ENCODE data around the gene PITX2.

Gene PITX2

DNA sequence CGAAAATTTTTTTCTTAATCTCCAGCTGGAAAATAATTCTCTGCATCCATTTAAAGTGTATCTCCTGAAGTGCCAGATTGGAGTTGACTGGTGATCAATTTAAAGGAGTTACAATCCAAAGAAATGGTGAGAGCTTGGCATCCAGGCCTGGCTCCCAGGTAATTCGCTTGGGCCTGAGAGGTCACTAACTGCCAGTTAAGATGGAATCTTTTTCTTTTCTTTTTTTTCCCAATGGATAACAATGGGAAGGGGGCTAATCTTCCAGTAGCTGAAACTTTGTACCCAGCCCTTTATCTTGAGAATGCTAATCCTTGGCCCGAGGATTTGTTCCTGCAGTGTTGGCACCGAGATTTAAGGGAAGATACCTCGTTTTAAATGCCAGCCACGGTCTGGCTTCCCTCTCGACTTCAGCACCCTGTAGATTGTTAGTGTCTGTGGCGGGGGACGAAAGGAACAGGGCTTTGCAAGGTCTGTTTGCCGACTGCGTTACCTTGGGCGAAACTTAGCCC, 13.3 kb upstream of the PITX2 start:
- DNase-seq, result no peak

DNA sequence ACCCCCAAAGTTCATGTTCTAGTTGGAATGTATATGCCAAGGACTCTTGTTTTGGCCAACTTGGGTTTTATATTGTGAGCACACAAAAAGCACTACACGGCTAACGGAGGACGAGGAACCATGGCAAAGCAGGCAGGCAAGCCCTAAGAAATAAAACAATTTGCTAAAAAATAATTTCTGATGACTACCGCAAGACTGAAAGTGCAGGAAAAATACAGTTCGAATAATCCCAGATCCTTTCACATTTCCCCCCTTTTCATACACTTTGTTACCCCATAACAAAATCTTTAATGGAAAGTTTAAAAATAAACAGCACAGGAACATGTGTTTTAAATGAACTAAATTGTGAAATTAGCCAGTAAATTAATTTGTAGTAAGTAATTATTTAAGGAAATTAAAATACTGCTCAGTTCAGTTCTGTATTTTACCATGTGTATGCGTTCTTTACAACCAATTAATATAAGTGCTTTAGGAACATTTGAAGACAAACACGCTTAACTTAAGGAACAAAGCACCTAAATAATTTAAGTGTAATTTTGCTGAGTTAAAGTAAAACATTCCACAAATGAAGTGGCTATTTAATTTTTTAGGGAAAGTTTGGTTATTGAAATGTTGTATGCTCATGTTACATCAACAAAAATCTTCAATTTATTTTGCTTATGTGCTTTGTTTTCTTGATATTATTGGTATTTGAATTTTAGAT, 12.4 kb upstream of the PITX2 start:
- no peak for DNase-seq

DNA sequence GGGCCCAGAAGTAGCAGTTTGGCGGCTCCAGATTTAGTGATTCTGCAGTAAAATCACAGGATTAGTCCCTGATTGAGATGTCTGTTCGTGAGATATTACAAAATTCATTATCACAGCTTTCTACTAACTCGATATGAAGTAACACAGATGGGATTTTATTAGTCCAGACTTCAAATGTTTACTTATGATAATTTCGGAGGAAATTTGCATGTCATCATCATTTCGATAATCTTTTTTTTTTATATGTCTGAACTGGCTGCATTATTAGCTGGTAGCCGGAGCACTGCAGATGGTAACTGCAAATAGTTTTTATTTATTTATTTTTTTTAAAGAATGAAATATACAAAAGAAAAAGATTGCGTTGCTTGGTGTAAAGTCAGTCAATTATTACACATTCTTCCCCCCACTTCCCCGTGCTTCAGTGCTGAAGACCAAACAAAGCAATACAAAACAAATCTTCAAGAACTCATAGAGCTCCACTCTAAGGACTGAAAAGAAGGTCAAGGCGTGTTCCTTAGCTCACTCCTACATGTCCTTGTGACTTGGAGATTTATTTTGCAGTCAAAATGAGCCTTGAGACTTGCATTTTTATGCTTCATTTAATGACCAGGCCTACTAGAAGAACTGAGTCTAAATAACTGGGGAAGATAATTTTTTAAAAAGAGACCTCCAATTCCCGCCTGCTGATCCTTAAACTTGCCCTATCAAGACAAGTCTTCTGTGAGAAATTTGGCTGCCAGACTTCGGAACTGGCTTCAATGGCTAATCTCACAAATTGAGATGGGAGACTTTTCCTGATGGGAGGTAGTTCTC, 11.7 kb upstream of the PITX2 start:
- no peak for DNase-seq

DNA sequence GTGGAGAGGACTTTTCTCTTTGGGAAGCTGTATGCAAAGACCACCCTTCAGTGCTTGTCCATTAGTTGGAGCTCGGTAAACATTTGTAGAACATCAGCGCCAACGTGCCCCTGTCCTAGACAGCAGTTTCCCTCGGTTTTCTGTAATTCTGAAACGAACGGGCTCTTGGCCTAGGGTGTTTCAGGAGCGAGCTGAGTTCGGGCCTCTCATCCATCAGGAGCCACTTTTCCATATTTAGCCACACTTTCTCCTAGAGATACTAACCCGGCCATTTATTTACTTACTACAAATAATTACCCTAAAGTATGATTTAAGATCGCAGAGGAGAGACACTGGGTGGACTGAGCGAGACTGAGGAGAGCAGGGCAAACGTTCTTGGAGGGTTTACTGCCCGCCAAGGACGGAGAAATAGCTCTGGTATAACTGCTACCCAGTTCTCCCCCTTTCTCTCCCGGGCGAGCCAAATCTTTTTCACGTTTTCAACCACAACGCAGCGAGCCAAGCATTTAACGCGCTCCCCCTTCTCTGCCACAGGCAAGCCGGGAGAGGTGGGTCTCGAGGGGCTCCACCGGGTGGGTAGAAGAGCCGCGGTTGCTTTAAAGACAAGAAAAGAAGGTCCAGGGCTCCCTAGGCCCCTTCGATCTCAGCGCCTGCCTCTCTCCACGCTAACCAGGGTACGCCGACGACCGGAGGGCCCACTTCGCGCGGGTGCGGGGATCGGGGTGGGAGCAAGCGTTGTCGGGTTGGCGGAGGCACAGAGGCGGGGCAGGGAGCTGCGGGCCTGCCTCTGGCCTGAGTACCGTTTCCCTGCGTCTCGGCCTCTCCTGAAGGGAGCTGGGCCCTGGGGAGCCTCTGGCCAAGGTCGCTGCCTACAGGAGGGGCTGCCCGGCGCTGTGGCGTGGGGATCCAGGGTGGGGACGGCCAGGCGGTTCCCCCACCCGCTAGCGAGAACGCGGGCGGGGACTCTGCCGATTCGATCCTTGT, 10.8 kb upstream of the PITX2 start:
- DNase-seq, result no peak

DNA sequence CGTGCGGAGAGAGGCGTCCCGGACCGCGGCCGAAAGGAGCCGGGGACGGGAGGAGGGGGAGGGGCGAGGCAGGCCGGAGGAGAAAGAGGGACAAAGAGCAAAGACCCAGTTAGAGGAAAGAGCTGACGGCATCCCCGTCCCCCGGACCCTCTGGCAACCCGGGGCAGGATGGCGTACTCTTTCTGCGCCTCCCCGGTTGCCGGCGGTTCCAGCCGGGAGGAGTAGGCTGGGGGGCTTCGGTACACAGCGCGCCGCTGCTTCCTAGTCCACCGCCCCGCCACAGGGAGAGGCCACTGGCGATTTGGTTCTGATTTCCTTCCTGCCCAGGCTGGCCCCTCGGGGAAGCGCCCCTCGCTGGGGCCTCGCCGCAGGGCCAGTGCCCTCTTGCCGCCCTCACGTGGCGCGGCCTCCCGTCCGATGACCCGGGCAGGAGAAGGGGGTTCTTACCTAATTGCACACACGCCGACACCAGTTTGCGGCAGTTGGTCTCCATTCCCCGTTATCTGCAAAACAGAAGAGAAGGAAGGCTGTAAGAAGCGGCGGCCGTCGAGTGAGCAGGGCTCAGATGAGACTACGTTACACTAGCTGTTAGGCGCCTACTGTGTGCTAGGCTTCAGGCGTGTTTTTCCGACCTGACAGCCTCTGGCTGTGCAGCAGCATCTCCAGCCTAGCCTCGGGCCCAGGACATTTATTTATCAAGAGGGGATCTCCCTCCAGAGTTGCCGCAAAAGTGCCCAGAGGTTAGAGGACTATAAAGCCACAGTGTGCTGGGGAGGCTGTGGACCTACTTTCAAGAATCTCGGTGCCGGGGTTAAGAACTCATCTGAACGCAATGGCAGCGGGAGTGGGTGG, 9.9 kb upstream of the PITX2 start:
- DNase-seq, result no peak

DNA sequence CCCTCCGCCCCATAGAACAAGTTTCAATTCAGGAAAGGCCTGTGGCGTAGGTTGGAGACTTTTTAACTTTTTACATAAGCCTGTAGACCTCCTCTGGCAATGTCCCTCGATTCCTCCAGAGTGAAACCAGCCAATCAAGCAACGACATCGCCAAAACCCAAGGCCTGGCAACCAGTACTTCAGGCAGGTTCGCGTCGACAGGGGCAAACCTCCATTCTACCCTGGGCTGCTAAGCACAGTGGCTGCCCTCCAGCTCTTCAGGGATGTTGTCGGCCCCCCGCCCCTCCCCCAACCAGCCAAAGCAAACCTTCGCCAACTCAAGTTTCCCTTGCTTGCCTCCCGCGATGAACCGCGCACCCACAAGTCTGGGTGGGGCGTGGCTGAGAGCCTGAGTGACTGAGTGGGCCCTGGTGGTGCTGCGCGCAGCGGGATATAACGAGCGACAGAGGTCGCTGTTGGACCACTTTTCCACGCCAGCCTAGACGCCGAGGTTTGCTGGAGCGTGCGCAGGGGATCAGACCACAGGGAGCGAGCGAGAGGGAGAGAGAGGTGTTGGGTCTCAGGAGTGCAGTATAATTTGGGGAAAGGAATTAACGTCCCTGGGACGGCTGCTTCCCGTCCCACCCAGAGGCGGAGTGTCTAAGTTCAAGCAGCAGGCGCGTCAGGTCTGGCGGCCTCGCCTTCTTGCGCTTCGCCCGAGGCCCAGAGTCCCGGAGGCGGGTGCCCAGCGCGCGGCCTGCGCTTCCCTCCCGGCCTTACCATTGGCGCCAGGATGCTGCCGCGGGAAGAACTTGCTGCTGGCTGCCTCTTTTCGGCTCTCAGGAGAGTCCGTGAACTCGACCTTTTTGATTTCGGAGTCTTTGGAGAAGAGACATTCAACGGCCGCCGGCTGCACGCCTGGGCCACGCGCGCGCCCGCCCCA, 9.0 kb upstream of the PITX2 start:
- DNase-seq, result no peak

DNA sequence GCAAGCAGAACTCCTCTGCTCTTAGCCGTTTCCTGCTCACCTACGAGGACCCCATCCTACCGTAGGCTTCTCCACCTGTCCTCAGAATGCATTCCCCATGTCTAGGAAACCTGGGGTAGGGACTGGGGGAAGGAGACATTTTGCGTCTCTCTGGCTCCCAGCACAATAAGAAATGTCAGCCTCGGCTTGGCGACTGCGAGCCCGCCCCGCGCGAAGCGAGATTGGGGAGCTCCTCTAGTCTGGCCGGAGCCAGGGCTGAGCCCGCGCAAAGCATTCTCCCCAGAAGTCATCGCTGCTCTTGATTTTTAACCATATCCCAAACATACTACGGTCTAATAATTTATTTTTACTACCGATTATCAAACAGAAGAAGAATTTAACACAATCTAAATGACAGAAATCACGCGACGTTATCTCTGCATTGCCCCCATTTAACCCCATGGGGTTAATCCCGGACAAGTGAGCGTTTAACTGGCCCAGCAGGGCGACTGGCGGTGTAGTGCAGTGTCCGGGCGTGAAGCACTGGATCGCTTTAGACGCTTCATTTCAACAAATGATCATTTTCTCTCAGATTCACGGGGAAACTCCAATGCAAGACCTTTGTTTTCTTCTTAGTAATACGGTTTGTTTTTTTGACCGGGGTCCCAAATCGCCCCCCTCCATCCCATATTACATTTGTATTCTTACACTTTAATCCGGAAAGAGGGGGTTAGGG, 8.0 kb upstream of the PITX2 start:
- DNase-seq, result no peak

DNA sequence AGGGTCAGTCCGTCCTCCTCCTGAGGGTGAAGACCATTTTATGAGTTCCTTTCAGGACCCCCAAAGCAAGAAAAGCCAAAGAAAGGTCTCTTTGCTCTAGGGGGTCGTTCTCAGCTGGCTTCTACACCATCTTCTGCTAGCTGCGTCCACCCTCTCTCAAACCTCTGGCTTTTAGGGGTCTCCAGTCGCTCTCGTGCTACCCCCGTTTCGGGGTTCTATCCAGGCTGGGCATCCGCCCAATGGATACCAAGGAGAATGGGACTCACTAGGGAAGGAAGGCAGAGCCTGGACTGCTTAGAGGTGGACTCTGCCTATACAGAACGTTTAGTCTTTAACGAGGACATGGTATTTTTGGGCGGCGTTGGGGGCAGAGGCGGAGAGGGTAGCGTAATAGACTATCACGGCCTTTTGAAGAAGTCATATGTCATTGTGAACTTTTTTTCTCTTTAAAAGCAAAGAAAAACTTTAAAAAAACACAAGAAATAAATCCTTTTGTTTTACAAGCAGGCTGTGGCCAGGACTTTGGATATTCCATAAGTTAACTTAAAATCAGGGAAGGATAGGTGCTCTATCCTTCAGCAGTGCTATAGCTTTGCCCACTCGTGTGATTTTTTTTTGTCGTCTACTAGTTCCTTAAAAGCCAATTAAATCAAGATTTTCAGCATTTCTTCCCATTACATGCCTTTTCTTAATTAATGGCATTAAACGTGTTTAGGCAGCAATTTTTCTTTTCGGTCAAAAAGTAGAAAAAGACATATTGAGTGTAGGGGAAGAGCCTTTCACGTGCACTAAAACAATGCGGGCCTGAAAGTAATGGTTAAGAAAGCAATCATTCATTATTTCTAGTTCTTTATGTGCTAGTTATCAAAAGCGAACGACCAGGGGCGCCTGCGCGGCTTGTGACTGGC, 7.2 kb upstream of the PITX2 start:
- DNase-seq, result no peak

DNA sequence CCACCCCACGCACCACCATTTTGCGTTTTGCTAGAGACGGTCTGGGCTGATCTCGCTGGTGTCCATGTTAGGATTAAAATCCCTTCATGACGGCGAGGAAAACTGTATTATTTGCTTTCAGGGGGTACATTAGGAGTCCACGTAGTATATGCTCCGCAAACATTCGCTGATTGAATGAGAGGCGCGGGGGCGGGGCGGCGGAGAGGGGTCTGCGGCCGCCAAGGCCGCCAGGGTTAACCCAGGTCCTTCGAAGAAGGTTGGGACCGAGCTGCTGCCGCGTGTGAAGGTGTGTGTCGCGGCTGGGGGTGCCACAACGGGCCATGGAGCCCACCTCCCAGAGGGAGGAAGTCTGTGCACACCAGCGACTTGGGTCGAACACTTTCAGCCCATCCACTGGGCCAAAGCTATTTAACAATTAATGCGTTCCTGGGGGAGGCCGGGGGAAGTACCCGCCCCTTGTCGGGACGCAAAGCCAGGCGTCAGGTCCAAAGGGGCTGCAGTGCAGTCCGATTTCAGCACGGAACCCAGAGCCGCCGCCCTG, 6.4 kb upstream of the PITX2 start:
- DNase-seq, result no peak

DNA sequence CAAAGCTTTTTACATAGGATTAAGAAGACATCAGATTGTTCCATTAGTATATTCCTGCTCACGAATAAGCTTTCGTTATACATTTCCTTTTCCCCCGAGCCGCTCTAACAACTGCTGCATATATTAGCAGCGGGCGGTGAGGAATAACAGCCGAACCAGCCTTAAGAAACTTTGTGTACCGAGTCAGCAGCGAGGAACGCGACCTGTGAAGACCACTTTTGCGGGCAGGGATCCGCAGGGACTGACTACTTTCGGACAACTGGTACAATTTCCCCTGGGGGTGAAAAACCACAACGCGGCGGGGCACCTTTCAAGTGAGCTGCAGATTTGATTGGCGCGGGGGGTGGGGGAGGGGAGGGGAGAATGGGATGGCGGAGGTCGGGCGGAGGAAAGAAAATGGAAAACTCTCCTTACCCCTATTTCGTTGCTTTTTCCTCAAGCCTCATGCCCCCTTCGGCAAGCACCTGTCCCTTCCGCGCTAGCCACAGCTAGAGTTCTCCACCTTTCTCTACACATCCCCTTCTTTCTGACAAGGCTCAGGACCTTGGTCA, 5.9 kb upstream of the PITX2 start:
- DNase-seq, result no peak

DNA sequence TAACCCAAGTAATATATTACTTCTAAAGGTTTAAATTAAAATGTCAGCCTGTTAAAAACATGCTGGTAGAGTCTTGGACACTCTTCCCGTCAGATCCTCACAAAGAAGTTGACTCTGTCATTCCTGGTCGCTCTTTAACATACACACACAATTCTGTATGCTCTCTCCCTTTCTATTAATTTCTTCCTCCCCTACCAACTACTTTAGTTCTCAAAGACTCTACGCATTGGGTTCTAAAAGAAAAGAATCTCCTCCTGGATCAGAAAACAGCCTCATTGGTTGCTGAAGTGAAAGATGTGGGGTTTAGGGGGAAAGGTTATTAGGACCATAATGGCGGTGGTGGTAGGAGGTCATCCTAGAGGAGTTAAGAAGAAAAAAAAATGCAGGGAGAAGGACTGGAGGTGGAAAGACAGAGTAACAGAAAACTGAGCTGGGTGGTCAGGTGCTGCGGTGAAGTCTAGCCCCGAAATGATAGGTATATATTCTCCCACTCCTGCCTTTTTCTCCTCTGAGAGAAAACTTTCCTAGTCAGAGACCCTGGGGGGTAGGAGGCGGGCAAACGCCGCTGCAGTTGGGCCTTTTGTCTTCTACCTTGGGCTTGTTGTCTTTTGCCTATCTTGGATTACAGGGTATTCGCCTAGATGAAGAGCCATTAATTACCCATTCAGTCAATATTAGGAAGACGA, 5.2 kb upstream of the PITX2 start:
- no peak for DNase-seq

DNA sequence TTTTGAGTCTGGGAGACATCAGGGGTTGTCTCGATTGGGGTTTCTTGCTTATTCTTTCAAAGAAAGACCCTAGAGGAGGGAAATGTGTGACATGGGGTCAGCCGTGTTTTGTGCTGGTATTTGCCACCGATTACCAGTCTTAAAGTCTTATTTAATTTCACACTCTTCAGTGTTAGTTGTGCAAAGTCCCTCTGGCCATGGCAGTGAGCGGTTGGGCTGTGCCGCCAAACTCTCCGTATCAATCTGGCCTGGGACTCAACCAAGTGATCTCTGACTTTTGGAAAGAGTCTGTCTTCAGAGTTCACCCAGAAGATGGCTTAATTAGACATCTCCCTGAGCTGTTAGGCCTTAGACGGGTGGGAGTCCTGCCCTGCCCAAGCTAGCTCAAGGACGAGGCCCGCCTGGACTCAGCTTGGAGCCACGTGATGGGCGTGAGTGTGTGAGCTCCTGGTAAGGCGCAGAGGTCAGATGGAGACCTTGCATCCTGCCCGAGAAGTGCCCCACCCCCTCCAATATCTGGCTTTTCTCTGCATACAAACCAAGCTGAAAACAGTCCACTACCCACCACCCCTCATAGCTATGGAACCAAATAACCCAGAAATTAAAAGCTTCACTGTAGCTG, 3.8 kb upstream of the PITX2 start:
- no peak for DNase-seq

DNA sequence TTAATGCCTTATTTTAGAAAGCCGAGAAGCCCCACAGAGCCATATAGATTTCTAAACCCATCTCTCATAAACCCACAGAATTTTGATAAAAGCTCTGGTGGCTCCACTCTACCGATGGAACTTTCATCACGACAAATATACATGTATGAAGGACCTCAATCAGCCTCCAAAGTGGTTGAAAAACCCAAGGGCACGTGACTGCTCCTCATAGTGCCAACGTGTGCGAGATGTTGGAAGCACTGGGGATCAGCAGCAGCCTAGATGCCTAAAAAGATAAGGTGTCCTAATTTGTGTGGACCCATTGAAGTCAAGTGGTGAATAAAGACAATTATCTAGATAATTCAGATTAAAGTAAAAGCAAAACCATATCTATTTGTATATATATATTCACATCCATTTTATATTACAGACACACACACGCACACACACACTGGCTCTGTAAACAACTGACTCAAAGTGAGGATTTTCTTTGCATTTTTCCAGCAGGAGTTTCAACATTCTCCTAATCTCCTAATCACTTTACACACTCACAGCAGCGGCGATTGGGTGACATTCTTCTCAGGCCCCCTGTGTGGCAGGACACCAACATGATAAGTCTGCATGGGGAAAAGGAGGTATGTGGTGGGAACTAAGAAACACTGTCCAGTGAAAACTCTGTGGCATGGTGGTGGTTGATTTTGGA, 2.8 kb upstream of the PITX2 start:
- DNase-seq, result no peak

DNA sequence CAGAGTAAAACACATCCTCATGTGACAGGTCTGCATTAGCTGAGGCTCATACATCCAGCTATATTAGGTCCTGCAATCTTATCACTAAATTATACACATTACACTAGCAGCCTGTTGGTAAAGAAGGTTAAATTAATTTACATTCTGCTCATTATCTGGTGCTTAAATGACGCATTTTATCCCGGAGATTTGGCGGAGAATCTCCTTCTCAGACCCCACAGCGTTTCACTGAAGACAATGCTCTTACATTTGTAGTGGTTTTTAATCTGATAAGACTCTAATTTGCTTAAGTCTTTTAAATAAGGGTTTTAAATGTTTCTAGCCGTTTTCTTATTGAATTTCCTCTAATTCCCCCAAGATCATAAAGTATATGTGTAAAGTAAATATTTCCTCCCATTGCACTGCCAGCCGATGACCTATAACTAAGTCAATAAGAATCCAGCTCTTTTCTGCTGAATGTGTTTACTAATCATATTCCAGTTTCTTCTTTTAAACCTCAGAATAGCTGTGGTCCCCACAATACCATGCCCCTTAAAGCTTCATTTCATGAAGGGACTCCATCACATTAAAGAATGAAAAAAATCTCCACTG, 2.1 kb upstream of the PITX2 start:
- no peak for DNase-seq

DNA sequence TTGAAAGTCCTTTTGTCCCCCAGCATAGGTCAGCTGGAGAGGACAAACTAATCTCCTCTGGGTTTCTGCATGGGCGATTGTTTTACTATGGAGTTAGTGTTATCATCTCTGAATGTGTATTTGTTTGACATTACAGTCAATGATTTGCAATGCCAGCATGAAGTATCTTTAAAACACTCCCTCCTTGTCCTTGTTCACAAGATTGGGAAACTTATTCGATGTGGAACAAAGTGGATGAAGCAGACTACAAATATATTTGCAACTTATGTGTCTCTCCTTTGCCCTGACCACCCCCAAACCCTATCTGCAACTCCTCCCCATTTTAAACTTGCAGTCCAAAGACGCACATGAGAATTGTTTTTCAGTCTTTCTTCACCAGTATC, 1.5 kb upstream of the PITX2 start:
- DNase-seq, result no peak

DNA sequence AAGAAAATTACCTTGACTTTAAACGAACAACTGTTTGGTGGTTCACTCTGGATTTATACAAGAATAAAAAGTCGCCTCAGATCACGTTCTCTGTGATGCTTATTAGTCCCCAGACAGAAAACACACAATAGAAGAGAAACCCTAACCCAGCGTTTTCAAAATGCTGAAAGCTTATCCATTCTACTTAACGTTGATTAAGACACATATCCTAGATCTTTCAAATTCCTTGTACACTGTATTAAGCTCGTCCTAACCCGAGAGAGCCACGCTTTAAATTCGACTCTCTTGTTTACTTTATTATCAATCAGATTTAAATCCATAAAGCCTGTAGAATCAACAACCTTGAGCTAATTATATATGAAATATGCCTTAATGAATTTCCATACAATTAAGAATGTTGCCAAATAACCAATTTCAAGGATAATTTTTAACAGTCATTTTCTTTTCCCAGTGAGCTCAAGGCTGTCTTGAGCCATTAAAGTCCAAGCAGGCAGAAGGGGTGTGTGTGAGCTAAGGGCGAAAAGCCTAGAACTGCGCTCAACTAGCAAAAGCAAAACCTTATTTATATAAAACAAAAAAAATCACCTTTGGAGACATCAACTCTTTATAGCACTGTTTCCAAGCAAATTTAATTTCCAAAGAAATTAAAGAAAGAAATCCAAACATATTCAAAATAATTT, 981 bp upstream of the PITX2 start:
- DNase-seq, result no peak
